Activated CD4-positive, alpha-beta memory T cell treated with anti-CD3 and anti-CD28 coated beads, Interleukin-2, amount 10 ng/mL, durations not matched to agents 7 days and 5 days (primary cell): ENCODE measurements around the gene CTU2. TPM values are rescaled to one million over a fixed set of nuclear protein-coding genes. Genes with fewer than 3 reads are reported as not detected.

ENCODE experiments used
- CTCF ChIA-PET: fragments of 350-600 bp; sonication (Branson Sonifier 250); formaldehyde crosslinking; loops from one replicate; lab custom pipeline; 2021; ENCODE audit warnings: antibody characterized with exemption, inconsistent platforms; lab: Charles Lee
- POLR2A ChIA-PET: fragments of 350-600 bp; sonication (Branson Sonifier 250); formaldehyde crosslinking; loops from one replicate; lab custom pipeline; 2021; ENCODE audit warnings: antibody characterized with exemption; lab: Charles Lee
- DNase-seq: peaks from one replicate; pipeline ENCODE4 v3.0.0-alpha.2; 2020
- H3K27ac Mint-ChIP-seq: one replicate; pipeline ENCODE4 v1.8.0; 2021; ENCODE audit warnings: mild to moderate bottlenecking, mixed read lengths
- H3K27me3 Mint-ChIP-seq: one replicate; pipeline ENCODE4 v1.8.0; 2021; ENCODE audit warnings: mixed read lengths
- H3K36me3 Mint-ChIP-seq: one replicate; pipeline ENCODE4 v1.8.0; 2021; ENCODE audit warnings: low read depth, mixed read lengths
- H3K4me1 Mint-ChIP-seq: one replicate; pipeline ENCODE4 v1.8.0; 2021; ENCODE audit warnings: mixed read lengths
- H3K4me3 Mint-ChIP-seq: one replicate; pipeline ENCODE4 v1.8.0; 2021; ENCODE audit warnings: mild to moderate bottlenecking, mixed read lengths
- H3K9me3 Mint-ChIP-seq: one replicate; pipeline ENCODE4 v1.8.0; 2021; ENCODE audit warnings: mixed read lengths
- total RNA-seq, 2 experiments: library from RNA; stranded (reverse); gene quantifications; one replicate each; pipeline ENCODE4 v1.2.3, GENCODE V29; 2021

CTU2 gene
- total RNA-seq, 2 experiments from 2014 or later = 16.5 to 17.3 TPM

DNA sequence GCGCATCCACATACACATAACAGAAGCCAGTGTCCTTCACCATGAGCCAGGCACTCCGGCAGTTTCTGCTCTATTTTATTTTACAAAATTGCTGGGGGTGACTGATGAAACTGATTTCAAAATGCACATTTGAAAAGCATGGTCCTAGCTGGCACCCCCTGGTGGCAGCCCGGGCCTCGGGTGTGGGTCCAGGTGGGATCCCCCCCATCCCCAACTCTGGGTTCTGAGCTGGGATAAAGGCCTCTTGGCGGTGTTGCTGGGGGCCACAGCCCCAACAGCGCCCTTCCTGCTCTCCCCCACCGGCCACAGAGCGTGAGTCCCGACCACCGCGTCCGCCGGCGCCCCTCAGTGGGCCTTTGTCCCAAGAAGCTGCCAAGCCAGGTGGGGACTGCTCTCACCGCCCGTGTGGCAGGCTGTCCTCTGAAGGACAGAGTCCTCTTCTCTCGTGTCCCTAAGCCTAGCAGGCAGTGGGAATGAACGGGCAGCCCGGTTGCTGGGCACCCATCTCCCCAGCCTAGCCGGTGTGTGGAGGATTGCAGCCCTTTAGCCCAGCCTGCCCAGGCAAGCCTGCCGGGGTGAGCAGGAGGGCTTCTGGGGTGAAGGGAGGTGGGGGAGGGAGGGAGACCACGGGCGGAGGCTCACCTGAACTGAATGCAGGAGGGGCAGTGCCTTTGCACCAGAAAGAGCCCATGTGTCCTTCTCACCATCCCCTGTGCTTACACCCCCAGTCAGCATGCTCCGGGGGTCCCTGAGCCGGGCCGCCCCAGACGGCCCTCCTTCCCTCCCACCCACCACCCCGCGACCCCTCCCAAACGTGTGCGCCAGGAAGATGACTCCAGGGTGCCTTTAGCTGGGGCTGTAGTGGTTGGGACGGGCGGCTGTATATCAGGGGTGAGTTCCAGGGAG is 20.9 kb upstream of the CTU2 start:
- ChIA-PET POLR2A (interaction anchor here (0.6 to 4.7 kb wide), 6 partner anchors 11 to 97 kb away, joined by 3 to 41 read pairs (median 3); no protein-coding TSS in a partner anchor), CTCF (interaction anchor here (0.6 to 1.9 kb wide), 8 partner anchors 9 to 94 kb away, joined by 3 to 7 read pairs (median 4); no protein-coding TSS in a partner anchor)
- Mint-ChIP-seq H3K27me3 (no peaks in the 10 kb centered on the region), H3K9me3 (no peaks in the 10 kb centered on the region), H3K4me1 (peaks cover 57% of the 10 kb centered on the region), H3K36me3 (peaks cover 22% of the 10 kb centered on the region), H3K4me3 (peak overlapping the region; percentile 76), H3K27ac (peak overlapping the region; percentile 44)
- DNase-seq = peak; percentile 66

- CTCF ChIA-PET = interaction anchor here (1.9 kb wide), 1 partner anchor 16 kb away, joined by 6 read pairs; no protein-coding TSS in a partner anchor
- peaks cover 59% of the 10 kb centered on the region for H3K4me1 Mint-ChIP-seq
- peaks cover 17% of the 10 kb centered on the region for H3K36me3 Mint-ChIP-seq
- H3K27me3 Mint-ChIP-seq = no peaks in the 10 kb centered on the region
- H3K9me3 Mint-ChIP-seq = no peaks in the 10 kb centered on the region
- H3K4me3 Mint-ChIP-seq = peak overlapping the region; percentile 76
- POLR2A ChIA-PET = interaction anchor here (1.2 to 4.7 kb wide), 4 partner anchors 15 to 49 kb away, joined by 3 to 41 read pairs (median 9); partner anchors contain the start of genes CTU2 and RNF166
- DNase-seq = no peak
- peak overlapping the region; percentile 44 for H3K27ac Mint-ChIP-seq
Measured at GRCh38 chr16:88686062-88686438, 20.3 kb upstream of the CTU2 start.

DNA sequence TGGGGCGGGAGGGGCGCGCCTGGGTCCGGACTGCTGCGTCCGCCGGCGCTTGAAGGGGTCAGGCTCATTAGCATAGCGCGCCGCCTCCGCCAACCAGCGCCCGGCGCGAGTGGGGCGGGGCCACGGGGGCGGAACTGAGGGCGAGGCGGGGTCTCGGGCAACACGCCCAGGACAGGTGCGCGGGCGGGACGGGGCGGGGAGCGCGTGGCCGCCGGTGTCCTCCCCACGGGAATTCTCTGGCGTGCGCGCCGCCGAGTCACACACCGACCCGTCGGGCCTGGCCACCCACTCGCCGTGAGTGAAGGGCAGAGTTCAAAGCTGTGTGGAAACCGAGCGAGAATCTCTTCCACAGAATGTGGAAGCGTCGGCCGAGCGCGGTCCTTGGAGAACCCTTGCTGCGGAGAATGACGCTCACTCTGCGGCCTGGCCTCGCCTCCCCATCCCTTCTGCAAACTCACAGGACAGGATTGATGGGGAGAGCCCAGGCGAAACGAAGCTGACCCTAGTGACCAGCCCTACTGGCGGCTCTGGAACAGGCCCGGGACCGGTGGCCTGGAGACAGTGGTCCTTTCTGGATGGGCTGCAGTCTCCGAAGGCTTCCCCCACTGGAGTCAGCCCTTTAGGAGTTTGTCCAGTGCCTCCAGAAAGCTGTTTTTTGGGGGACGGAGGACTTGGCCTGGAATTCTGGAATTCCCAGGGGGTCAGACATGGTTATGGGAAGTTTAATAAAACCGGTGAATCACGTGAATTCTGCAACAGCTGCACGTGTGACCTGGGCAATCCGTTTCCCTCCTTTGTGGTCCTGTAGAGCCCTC is 19.7 kb upstream of the CTU2 start, which contains the start of gene SNAI3:
Gene SNAI3, minus strand, starts transcription at position 69 of the 815 bp plus-strand sequence. CDS start 101 bp downstream, outside the sequence.
- no peaks in the 10 kb centered on the region for H3K27me3 Mint-ChIP-seq
- peak within 1 kb of the TSS; percentile 44 for H3K27ac Mint-ChIP-seq
- peaks cover 11% of the 10 kb centered on the region for H3K36me3 Mint-ChIP-seq
- ChIA-PET CTCF (interaction anchor here (1.4 kb wide), 1 partner anchor 19 kb away, joined by 4 read pairs; no protein-coding TSS in a partner anchor), POLR2A (interaction anchor here (0.6 to 4.7 kb wide), 8 partner anchors 11 to 1188 kb away, joined by 3 to 41 read pairs (median 5); partner anchors contain the start of genes CTU2, MVD and RNF166)
- H3K4me3 Mint-ChIP-seq = peak within 1 kb of the TSS; percentile 76
- no peaks in the 10 kb centered on the region for H3K9me3 Mint-ChIP-seq
- peak; percentile 90 for DNase-seq
- peaks cover 59% of the 10 kb centered on the region for H3K4me1 Mint-ChIP-seq

GRCh38 chr16:88687254-88687576 is 19.1 kb upstream of the CTU2 start:
- no peak for DNase-seq
- H3K4me3 Mint-ChIP-seq = no peak overlapping the region

GRCh38 chr16:88687676-88688012 is 18.7 kb upstream of the CTU2 start:
- ChIA-PET POLR2A (interaction anchor here (0.6 to 4.7 kb wide), 8 partner anchors 10 to 67 kb away, joined by 3 to 41 read pairs (median 5); partner anchors contain the start of genes CTU2, MVD and RNF166), CTCF (interaction anchor here (1.4 kb wide), 1 partner anchor 18 kb away, joined by 4 read pairs; no protein-coding TSS in a partner anchor)
- peaks cover 5% of the 10 kb centered on the region for H3K36me3 Mint-ChIP-seq
- no peaks in the 10 kb centered on the region for H3K27me3 Mint-ChIP-seq
- H3K4me3 Mint-ChIP-seq = no peak overlapping the region
- no peak for DNase-seq
- H3K27ac Mint-ChIP-seq = no peak overlapping the region
- peaks cover 60% of the 10 kb centered on the region for H3K4me1 Mint-ChIP-seq
- H3K9me3 Mint-ChIP-seq = no peaks in the 10 kb centered on the region

More at GRCh38 chr16:88687254-88687576, 19.1 kb upstream of the CTU2 start:
- Mint-ChIP-seq H3K27ac (no peak overlapping the region), H3K4me1 (peaks cover 59% of the 10 kb centered on the region), H3K9me3 (no peaks in the 10 kb centered on the region), H3K27me3 (no peaks in the 10 kb centered on the region), H3K36me3 (peaks cover 7% of the 10 kb centered on the region)
- ChIA-PET CTCF (interaction anchor here (1.4 kb wide), 1 partner anchor 18 kb away, joined by 4 read pairs; no protein-coding TSS in a partner anchor), POLR2A (interaction anchor here (0.6 to 4.7 kb wide), 8 partner anchors 11 to 50 kb away, joined by 3 to 41 read pairs (median 5); partner anchors contain the start of genes CTU2, MVD and RNF166)

DNA sequence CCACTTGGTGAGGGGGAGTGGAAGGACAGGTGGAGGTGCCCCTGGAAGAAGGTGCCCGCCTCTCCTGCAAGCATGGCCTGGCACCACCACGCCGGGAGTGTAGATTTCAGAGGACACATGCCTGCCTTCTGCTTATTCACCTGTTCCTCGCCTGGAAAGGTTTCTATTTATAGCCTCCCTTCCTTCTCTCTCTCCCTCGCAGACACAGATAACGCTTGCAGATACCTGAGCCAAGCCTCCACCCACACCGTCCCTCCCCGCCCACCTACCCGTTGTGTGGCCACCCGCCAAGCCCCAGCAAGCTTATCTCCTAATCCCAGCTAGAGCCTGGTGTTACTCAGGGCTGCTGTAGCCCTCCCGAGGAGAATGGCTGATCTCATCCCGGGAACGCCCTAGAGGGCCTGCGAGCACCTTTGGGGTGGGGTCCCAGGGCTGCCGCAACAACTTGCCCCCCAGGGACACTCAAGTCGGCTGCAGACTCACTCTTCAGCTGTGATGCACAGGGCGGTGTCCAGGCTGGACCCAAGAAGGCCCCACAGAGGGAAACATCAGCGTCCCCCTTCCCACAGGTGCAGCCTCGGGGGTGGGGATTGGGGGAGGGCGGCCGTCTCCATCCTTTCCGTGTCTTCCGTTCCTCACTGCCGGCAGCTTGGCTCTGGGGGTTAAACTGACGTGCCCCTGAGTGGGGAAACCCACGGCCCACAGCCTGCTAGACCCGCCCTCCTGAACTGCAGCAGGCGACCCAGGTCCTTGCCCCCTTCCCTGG is 18.1 kb upstream of the CTU2 start:
- Mint-ChIP-seq H3K27me3 (no peaks in the 10 kb centered on the region), H3K4me1 (peaks cover 62% of the 10 kb centered on the region), H3K36me3 (peaks cover 5% of the 10 kb centered on the region), H3K9me3 (no peaks in the 10 kb centered on the region), H3K4me3 (no peak overlapping the region), H3K27ac (no peak overlapping the region)
- CTCF ChIA-PET = interaction anchor here (1.4 kb wide), 1 partner anchor 17 kb away, joined by 4 read pairs; no protein-coding TSS in a partner anchor
- POLR2A ChIA-PET = interaction anchor here (0.6 to 4.7 kb wide), 8 partner anchors 10 to 68 kb away, joined by 3 to 41 read pairs (median 5); partner anchors contain the start of genes CTU2, MVD and RNF166
- DNase-seq = no peak

DNA sequence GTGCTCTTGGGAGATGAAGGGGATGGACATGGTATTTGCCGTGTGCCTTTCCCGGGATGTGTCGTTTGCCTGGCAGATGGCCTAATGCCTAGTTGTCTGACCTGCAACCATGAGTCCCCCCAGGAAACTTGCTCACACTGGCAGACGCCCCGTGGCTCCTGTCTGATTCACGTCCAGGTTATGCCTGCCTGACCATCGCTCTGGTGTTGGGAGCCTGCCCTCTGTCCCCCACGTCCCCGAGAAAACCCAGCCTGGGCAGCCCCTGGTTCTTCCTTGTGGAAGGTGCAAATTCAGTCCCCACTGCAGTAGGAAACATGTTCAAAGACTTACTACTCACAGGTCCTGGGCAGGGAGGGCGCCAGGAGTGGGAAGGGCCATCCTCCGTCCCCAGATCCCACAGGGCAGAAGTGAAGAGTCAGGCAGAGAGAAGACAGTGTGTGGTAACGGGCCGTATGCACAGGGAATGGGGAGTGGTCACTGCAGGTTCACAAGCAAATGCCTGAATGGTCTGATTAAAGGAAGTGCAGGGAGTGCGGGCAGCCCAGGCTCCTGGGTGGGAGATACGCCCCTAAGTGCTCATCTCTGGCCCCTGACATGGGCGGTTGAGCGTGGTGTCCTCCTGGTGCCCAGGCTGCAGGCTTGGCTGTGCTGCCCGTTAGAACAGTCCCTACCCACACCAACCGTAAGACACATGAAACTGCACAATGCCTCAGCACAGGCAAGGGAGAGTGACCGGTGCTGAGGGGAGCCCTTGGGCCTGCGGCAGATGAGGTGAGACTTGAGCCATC is 15.8 kb upstream of the CTU2 start:
- H3K4me1 Mint-ChIP-seq = peaks cover 55% of the 10 kb centered on the region
- H3K27ac Mint-ChIP-seq = peak overlapping the region; percentile 66
- POLR2A ChIA-PET = interaction anchor here (1.1 to 5.8 kb wide), 2 partner anchors 12 to 28 kb away, joined by 4 to 77 read pairs; partner anchors contain the start of genes CTU2, MVD and RNF166
- H3K36me3 Mint-ChIP-seq = peaks cover 3% of the 10 kb centered on the region
- CTCF ChIA-PET = interaction anchor here (1.7 kb wide), 1 partner anchor 10 kb away, joined by 4 read pairs; no protein-coding TSS in a partner anchor
- no peaks in the 10 kb centered on the region for H3K9me3 Mint-ChIP-seq
- DNase-seq = no peak
- H3K27me3 Mint-ChIP-seq = no peaks in the 10 kb centered on the region
- peak overlapping the region; percentile 4 for H3K4me3 Mint-ChIP-seq

GRCh38 chr16:88691129-88691813 is 15.0 kb upstream of the CTU2 start:
- Mint-ChIP-seq H3K9me3 (no peaks in the 10 kb centered on the region), H3K4me1 (peaks cover 55% of the 10 kb centered on the region), H3K36me3 (peaks cover 3% of the 10 kb centered on the region), H3K27ac (peak overlapping the region; percentile 92), H3K4me3 (peak overlapping the region; percentile 4), H3K27me3 (no peaks in the 10 kb centered on the region)
- ChIA-PET POLR2A (interaction anchor here (1.1 to 5.8 kb wide), 4 partner anchors 12 to 91 kb away, joined by 4 to 77 read pairs (median 5); partner anchors contain the start of genes CTU2, CYBA, MVD and RNF166), CTCF (interaction anchor here (1.7 kb wide), 1 partner anchor 9 kb away, joined by 4 read pairs; no protein-coding TSS in a partner anchor)
- DNase-seq = no peak

DNA sequence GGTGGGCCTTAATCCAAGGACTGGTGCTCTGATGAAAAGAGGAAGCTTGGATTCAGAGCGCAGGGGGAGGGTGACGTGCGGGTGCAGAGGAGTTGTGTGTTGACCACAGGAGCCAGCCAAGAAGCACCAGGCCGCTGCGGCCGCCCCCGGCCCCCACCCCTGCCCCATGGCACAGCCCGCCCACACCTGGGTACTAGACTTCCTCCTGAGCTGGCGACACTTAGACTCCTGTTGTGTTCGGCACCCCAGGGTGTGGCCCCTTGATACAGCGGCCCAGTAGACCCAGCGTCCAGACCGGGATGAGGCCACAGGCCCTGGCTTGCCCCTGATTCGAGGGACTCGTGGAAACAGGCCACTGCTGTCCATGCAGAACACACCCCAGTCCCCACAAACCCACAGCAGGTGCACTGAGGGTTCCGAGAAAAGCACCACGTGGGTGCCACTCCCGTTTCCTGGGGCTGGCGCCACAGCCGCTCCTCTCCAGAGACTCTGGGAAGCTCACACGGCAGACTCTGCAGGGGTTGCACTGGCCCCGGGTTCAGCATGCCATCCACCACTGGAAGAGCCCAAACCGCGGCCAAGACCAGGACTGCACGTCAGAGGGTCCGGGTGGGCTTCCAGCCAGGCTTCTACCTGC is 14.3 kb upstream of the CTU2 start:
- ChIA-PET POLR2A (interaction anchor here (0.7 to 5.8 kb wide), 7 partner anchors 10 to 91 kb away, joined by 3 to 77 read pairs (median 4); partner anchors contain the start of genes CTU2, CYBA, MVD and RNF166), CTCF (interaction anchor here (1.7 kb wide), 1 partner anchor 8 kb away, joined by 4 read pairs; no protein-coding TSS in a partner anchor)
- Mint-ChIP-seq H3K27ac (peak overlapping the region; percentile 92), H3K36me3 (peaks cover 3% of the 10 kb centered on the region), H3K4me1 (peaks cover 55% of the 10 kb centered on the region), H3K27me3 (no peaks in the 10 kb centered on the region), H3K4me3 (peak overlapping the region; percentile 60), H3K9me3 (no peaks in the 10 kb centered on the region)
- DNase-seq = peak; percentile 73

- no peaks in the 10 kb centered on the region for H3K9me3 Mint-ChIP-seq
Measured at GRCh38 chr16:88692861-88693260, 13.4 kb upstream of the CTU2 start.

More at GRCh38 chr16:88692861-88693260, 13.4 kb upstream of the CTU2 start:
- Mint-ChIP-seq H3K4me3 (peak overlapping the region; percentile 60), H3K27ac (peak overlapping the region; percentile 92), H3K4me1 (peaks cover 61% of the 10 kb centered on the region), H3K27me3 (no peaks in the 10 kb centered on the region), H3K36me3 (peaks cover 9% of the 10 kb centered on the region)
- peak; percentile 33 for DNase-seq
- ChIA-PET CTCF (interaction anchor here (1.4 kb wide), 1 partner anchor 56 kb away, joined by 3 read pairs; no protein-coding TSS in a partner anchor), POLR2A (interaction anchor here (0.7 to 5.8 kb wide), 4 partner anchors 10 to 54 kb away, joined by 3 to 77 read pairs (median 6); partner anchors contain the start of genes CTU2, MVD and RNF166)
